ENCODE results near the gene TMEM45B. TPM values are rescaled to one million over a fixed set of nuclear protein-coding genes. Genes with fewer than 3 reads are reported as not detected.
A peak's percentile ranks its signal among the peaks of the same experiment; 100 is the strongest.
"Not testable (repeated sequence)": the region's sequence is repeated elsewhere in the genome, so short reads cannot be mapped to it uniquely, and the experiment has no call there.

The TMEM45B gene
- total RNA-seq, 2 donors from 2014 or later: 191 to 303 TPM

DNA sequence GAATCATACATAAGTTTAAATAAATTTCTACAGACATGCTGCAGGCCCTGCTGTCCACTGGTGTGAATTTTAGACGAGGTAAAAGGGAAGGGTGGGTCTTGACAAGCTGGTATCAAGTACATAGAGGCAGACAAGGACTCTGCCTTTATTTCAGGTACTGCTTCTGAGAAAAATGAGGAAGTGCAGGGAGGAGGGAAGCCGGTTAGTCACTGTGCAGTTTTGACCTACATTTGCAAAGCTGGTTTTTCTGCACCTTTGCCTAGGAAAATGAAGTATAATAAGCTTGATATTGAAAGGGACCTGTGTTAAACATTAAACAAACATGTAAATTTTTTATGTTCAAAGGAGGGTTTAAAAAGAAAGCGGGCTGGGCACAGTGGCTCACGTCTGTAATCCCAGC, 24.6 kb downstream of the TMEM45B start:
- Histone ChIP-seq H3K4me3 (no peak overlapping the region), H3K9me3 (no peaks in the 10 kb centered on the region), H3K27ac (peak overlapping the region; percentile 6), H3K9ac (ENCODE audit: low read depth in 2 of 2, low read length in 2 of 2) (no peak overlapping the region), H3K27me3 (no peaks in the 10 kb centered on the region), H3K4me1 (no peaks in the 10 kb centered on the region), H3K36me3 (no peaks in the 10 kb centered on the region)
- intact Hi-C loops (cut with DNase I): no loop called here
- TF ChIP-seq, protein P1, sequence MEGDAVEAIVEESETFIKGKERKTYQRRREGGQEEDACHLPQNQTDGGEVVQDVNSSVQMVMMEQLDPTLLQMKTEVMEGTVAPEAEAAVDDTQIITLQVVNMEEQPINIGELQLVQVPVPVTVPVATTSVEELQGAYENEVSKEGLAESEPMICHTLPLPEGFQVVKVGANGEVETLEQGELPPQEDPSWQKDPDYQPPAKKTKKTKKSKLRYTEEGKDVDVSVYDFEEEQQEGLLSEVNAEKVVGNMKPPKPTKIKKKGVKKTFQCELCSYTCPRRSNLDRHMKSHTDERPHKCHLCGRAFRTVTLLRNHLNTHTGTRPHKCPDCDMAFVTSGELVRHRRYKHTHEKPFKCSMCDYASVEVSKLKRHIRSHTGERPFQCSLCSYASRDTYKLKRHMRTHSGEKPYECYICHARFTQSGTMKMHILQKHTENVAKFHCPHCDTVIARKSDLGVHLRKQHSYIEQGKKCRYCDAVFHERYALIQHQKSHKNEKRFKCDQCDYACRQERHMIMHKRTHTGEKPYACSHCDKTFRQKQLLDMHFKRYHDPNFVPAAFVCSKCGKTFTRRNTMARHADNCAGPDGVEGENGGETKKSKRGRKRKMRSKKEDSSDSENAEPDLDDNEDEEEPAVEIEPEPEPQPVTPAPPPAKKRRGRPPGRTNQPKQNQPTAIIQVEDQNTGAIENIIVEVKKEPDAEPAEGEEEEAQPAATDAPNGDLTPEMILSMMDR (IDR thresholded peaks at IDR 0.05): no peak
- peak; percentile 56 for DNase-seq

DNA sequence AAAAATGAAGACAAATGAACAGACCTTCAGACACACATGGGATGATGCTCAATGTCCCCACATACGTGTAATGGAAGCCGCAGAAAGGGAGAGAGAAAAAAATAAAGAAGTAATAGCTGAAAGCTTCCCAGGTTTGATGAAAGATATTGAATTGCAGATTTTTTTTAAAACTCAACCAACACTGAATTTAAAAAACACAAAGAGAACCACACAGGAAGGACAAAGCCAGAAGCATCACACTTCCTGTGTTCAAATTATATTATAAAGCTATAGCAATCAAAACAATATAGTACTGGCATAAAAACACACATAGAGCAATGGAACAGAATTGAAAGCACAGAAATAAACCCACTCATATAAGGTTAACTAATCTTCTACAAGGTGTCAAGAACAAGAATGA, 26.5 kb downstream of the TMEM45B start:
- Histone ChIP-seq H3K9me3 (no peaks in the 10 kb centered on the region), H3K4me1 (peaks cover 3% of the 10 kb centered on the region), H3K4me3 (no peak overlapping the region), H3K27me3 (no peaks in the 10 kb centered on the region), H3K27ac (no peak overlapping the region), H3K9ac (ENCODE audit: low read depth in 2 of 2, low read length in 2 of 2) (no peak overlapping the region), H3K36me3 (no peaks in the 10 kb centered on the region)
- TF ChIP-seq, protein P1 (IDR thresholded peaks at IDR 0.05): no peak
- no peak for DNase-seq
- intact Hi-C loops (cut with DNase I): no loop called here

DNA sequence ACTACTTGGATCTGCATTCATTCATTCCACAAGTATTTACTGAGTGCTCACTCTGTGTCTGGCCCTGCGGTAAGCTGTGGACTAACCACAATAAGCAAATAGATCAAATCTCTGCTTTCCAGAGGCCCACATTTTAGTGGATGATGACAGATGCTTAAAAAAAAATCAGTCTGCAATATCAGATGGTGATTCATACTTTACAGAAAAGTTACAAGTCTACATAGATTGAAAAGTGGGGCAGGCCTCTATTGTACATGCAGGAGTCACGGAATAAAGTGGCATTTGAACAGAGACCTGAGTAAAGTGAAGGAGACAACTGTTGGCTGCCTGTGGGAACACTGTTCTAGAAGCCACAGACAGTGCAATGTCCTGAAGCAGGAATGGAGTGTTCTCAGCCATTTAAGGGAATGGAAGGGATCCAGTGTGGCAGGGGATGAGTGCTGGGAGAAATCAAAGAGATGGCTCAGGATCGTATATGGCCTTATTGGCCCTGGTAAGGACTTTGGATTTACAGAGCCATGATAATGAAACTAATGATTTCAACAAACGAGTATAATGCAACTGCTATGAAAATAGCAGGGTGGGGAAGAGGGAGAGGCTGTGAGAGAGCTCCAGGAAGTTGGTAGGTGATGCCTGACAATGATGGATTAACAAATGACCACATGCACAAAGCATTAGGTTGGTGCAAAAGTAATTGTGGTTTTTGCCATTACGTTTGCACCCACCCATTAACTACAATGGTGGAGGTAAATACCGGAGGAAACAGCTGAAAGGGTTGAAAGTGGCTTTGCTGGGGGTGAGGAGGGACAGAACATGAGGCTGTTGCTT, 31.1 kb downstream of the TMEM45B start:
- no peaks in the 10 kb centered on the region for H3K9me3 ChIP-seq
- intact Hi-C loops (cut with DNase I): no loop called here
- H3K27me3 ChIP-seq: no peaks in the 10 kb centered on the region
- TF ChIP-seq, protein P1 (IDR thresholded peaks at IDR 0.05): no peak
- DNase-seq: no peak
- peak overlapping the region; percentile 66 for H3K27ac ChIP-seq
- peaks cover 3% of the 10 kb centered on the region for H3K4me1 ChIP-seq
- H3K9ac ChIP-seq (ENCODE audit: low read depth in 2 of 2, low read length in 2 of 2): peak overlapping the region in 1 of 2 donors; percentile 52
- no peaks in the 10 kb centered on the region for H3K36me3 ChIP-seq
- no peak overlapping the region for H3K4me3 ChIP-seq

DNA sequence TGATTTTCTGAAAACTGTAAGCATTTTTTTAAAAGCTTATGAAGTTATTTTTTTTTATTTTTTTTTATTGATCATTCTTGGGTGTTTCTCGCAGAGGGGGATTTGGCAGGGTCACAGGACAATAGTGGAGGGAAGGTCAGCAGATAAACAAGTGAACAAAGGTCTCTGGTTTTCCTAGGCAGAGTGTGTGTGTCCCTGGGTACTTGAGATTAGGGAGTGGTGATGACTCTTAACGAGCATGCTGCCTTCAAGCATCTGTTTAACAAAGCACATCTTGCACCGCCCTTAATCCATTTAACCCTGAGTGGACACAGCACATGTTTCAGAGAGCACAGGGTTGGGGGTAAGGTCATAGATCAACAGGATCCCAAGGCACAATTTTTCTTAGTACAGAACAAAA, 31.7 kb downstream of the TMEM45B start:
- H3K4me1 ChIP-seq; H3K9ac ChIP-seq (ENCODE audit: low read depth in 2 of 2, low read length in 2 of 2); DNase-seq; H3K9me3 ChIP-seq; H3K4me3 ChIP-seq; intact Hi-C loops (cut with DNase I); H3K27me3 ChIP-seq; H3K36me3 ChIP-seq: not testable (repeated sequence)
- peak overlapping the region; percentile 66 for H3K27ac ChIP-seq

DNA sequence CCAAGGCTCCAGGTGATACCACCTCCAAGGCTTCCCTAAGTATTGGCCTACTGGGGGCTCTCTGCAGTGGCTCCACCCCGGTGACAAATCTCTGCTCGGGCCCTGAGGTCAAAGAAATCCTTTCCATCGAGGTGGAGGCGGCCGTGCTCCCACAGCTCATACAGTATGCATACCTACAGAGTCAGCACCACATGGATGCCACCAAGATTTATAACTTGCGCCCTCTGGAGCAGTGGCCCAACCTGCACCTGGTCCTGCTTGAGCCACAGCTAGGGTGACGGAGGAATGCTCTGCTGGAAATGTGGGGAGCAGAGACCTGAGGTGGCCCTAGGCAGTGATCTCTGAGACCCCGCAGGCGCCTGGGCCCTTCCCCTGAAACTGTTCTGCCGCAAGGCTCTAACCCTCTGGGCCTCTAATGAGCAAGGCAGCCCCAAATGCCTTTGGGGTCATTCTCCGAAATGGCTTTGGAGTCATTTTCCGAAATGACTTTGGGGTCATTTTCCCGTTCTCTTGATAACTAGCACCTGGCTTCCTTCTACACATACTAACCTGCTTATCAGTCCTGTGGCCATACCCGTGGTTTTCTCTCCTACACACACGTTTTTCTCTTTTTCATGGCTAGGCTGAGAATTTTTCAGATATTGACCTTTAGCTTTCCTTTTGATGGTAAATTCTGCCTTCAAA, 33.9 kb downstream of the TMEM45B start:
- DNase-seq: no peak
- Histone ChIP-seq H3K36me3 (no peaks in the 10 kb centered on the region), H3K27ac (no peak overlapping the region), H3K4me3 (no peak overlapping the region), H3K4me1 (peaks cover 8% of the 10 kb centered on the region), H3K9ac (ENCODE audit: low read depth in 2 of 2, low read length in 2 of 2) (no peak overlapping the region), H3K27me3 (no peaks in the 10 kb centered on the region), H3K9me3 (no peaks in the 10 kb centered on the region)
- TF ChIP-seq, protein P1 (IDR thresholded peaks at IDR 0.05): no peak
- intact Hi-C loops (cut with DNase I): loop anchor here (10.0 kb wide), 1 partner anchor 65 kb away; no protein-coding TSS in a partner anchor

Data from colonic mucosa (tissue), 4 donors.